Body of pancreas (tissue), 4 donors: ENCODE results near the gene PTPRD.

Experiments
- POLR2A ChIP-seq, 3 donors: fragments of 450-650 bp; IDR thresholded peaks; one replicate each; pipeline ENCODE4 v1.6.1; 2016; ENCODE audit warnings: antibody characterized with exemption in 3 of 3, mild to moderate bottlenecking in 2 of 3
- TF ChIP-seq, protein P1 (sequence below), 7 experiments: fragments of 450-650 bp in 4 of 7; fragments of 200-600 bp in 3 of 7; sonication (generic) in 3 of 7; IDR thresholded peaks; one replicate each; pipeline ENCODE4 v1.5.1; 2016 to 2019; ENCODE audit warnings: antibody characterized with exemption in 7 of 7

DNA sequence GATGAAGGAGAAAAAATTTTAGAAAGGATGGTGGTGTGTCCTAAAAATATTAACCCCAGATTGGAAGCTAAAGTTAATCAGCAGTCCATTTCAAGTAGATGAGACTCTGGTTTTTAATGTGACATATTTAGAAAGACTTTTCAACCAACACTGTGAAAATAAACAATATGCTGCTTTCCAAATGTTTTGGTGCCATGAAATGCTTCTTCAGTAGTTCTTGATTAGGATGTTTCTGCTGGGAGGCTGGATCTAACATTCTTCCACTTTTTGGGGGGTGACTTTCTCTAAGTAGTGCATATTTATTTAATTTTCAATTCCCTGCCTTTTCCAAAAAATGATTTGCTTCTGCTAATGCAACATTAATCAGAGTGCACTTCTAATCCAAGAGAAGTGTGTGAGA, 2219.9 kb downstream of the PTPRD start:
- TF ChIP-seq, protein P1, sequence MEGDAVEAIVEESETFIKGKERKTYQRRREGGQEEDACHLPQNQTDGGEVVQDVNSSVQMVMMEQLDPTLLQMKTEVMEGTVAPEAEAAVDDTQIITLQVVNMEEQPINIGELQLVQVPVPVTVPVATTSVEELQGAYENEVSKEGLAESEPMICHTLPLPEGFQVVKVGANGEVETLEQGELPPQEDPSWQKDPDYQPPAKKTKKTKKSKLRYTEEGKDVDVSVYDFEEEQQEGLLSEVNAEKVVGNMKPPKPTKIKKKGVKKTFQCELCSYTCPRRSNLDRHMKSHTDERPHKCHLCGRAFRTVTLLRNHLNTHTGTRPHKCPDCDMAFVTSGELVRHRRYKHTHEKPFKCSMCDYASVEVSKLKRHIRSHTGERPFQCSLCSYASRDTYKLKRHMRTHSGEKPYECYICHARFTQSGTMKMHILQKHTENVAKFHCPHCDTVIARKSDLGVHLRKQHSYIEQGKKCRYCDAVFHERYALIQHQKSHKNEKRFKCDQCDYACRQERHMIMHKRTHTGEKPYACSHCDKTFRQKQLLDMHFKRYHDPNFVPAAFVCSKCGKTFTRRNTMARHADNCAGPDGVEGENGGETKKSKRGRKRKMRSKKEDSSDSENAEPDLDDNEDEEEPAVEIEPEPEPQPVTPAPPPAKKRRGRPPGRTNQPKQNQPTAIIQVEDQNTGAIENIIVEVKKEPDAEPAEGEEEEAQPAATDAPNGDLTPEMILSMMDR (IDR thresholded peaks at IDR 0.05), result no peak
- no peak for TF ChIP-seq POLR2A (IDR thresholded peaks at IDR 0.05)
